ENCODE data around the gene SLC35G2. TPM values are rescaled to one million over a fixed set of nuclear protein-coding genes. Genes with fewer than 3 reads are reported as not detected.
"Not testable (repeated sequence)": the region's sequence is repeated elsewhere in the genome, so short reads cannot be mapped to it uniquely, and the experiment has no call there.

The SLC35G2 gene
- total RNA-seq, 1 donor from 2014 or later, result 20.9 TPM

DNA sequence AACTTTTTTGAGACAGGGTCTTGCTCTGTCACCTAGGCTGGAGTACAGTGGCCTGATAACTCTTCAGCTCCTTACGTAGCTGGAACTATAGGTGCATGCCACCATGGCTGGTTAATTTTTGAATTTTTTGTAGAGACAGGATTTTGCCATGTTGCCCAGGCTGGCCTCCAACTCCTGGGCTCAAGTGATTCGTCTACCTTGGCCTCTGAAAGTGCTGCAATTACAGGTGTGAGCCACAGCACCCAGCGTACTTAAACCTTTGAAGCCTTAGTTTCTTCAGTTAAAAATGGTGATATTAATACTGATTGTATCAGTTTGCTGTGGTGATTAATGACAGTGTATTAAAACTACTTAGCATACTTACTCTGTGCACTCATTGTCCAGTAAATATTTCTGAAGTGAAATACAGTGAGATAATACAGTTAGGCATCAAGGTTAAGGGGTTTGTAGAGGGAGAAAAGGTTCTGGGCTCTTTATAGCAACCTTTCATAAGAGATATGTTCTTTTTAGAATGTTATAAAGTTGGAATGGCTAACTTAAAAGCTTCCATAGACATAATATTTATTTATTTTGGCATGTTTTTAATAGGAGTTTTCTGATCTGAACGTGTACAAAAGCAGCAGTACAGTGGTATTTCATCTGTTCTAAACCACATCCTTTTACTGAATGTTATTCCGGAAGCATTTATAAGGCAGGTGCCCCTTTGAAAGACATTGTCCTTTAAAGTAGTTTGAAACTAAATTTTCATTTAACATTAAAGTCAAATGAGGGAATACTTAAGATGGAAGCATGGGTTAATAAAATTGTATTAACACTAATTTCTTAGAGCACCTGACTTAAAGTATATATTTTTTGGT, 66.7 kb downstream of the SLC35G2 start:
- no peak for DNase-seq (ENCODE audit: low spot score)

DNA sequence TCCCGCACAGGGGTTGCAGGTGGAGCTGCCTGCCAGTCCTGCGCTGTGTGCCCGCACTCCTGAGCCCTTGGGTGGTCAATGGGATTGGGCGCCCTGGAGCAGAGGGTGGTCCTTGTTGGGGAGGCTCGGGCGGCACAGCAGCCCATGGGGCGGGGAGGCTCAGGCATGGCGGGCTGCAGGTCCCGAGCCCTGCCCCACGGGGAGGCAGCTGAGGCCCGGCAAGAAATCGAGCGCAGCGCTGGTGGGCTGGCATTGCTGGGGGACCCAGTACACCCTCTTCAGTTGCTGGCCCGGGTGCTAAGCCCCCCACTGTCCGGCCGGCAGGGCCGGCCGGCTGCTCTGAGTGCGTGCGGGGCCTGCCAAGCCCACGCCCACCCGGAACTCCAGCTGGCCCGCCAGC, 71.0 kb downstream of the SLC35G2 start:
- DNase-seq (ENCODE audit: low spot score), result no peak

DNA sequence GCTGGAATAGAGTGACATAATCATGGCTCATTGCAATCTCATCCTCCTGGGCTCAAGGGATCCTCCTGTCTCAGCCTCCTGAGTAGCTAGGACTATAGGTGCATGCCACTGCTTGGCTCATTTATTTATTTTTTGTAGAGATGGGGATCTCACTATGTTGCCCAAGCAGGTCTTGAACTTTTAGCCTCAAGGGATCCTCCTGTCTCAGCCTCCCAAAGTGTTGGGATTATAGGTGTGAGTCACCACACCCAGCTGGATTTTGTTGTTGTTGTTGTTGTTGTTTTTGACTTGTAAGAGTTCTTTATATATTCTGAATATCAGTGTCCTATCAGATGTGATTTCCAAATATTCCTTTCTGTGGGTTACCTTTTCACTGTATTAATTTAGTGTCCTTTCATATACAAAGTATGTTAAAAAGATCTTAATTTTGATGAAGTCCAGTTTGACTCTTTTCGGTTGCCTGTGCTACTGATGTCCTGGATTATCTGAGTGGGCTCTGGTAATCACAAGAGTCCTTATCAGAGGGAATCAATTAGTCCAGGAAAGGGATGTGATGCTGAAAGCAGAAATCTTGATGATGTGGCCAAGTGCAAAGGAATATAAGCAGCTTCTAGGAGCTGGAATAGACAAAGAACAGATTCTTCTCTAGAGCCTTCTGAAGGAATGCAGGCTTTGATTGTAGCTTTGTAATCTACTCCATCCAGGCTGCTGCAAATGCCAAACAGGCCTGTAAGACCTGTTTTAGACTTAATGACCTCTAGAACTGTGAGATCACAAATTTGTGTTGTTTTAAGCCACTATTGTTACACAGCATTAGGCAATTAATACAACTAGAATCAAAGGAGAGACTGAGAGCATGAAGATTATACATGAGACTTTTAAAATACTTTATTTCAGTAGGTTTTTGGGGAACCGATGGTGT, 73.3 kb downstream of the SLC35G2 start:
- no peak for DNase-seq (ENCODE audit: low spot score)

DNA sequence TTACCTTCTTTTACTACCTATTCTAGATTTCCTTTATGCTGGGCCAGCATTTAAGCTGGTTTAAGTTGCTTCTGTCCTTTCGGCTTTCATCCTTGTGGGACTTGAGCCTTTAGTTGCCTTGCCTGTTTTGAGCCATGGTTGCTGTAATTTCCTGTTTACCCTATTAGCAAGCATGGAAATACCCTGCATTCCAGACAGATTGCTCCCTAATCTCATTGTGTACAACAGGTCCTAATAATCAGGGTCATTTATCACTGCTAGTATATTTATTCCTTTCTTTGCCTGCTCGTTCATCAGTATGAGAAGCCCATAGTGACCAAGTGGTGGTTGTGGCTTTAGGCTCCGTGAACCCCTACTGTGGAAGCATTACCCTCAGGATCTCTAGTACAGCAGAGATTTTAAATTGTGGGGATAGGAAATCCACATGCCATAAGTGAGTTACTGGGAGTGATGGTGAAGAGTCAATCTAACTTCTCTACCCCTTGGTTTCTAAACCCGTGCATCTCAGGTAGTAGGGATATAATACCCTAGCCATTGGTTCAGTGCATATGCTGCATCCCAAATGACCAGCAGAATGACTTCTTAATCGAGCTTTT, 75.0 kb downstream of the SLC35G2 start:
- no peak for DNase-seq (ENCODE audit: low spot score)

DNA sequence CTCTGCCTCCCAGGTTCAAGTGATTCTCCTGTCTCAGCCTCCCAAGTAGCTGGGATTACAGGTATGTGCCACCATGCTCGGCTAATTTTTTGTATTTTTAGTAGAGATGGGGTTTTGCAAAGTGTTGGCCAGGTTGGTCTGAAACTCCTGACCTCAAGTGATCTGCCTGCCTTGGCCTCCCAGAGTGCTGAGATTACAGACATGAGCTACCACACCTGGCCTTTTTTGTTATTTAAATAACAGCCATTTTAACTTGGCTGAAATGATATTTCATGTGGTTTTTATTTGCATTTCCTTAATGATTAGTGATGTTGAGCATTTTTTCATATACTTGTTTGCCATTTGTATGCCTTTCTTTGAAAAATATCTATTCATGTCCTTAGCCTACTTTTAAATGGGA, 78.2 kb downstream of the SLC35G2 start:
- not testable (repeated sequence) for DNase-seq (ENCODE audit: low spot score)

DNA sequence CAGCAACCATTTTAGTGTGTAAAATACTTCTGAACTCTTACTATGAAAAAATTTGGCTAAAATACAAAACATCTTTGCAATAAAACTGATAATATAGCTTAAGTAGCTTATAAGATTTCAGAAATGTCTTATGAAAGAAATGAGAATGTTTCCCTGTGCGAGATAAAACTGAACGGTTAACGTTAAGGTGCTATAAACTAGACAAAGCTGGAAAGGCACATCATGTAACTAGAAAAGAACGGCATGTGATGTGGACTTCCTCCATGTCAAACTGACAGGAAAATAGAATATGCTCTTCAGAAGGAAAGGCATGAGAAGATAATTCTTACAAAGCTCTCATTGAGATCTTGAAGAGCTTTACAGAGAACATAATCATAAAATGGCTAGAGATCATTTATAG, 79.6 kb downstream of the SLC35G2 start:
- peak; percentile 68 for DNase-seq (ENCODE audit: low spot score)

DNA sequence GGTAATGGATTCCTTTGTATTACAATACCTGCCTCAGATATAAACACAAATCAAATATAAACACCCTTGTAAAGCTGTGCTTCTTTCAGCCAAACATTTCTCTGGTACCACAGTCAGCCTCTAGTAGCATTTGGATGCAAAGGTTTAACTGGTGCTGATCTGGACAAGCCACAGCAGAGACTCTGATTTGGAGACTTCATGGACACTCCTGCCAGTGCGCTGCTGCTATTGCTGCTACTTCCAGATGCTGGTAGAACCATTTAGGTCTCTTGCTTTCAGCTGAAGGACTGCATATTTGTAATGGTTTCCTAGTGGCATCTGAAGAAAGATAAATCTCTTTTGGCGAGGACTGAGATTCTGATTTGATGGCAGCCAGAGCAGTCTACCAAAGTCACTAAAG, 80.0 kb downstream of the SLC35G2 start:
- peak; percentile 58 for DNase-seq (ENCODE audit: low spot score)

DNA sequence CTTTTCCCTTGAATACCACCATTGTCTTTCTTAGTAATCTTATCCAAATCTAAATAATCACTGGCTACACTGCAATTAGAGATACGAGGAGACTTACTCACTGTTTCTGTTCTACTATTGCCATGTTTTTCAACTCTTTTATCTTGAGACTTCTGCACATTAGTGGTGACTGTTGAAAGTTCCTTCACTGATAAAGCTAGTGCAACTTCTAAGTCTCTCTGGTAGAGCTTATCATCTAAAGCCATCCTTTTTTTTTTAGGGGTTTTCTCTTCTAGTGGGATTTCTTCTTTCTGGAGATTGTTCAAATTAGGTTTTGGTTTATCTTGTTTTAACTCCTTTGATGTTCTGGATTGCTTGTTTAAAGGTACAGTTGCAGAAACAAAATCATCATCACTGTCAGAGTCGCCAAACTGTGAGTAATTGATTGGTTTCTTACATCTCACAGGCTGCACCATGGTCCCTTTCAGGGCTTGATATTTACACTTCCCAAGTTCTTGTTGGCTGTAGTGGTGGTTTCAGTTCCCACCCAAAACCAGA, 80.8 kb downstream of the SLC35G2 start:
- DNase-seq (ENCODE audit: low spot score), result peak; percentile 69

DNA sequence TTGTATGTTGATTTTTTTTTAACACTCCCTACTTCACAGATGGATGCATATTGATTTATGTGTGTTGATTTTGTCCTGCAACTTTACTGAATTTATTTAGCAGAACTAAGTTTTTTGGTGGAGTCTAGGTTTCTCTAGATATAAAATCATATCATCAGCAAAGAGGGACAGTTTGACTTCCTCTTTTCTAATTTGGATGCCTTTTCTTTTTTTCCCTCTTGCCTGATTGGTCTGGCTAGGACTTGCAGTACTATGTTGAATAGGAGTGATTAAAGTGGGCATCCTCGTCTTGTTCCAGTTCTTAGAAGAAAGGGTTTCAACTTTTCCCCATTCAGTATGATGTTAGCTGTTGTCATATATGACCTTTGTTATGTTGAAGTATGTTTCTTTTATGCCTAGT, 81.8 kb downstream of the SLC35G2 start:
- DNase-seq (ENCODE audit: low spot score), result not testable (repeated sequence)

DNA sequence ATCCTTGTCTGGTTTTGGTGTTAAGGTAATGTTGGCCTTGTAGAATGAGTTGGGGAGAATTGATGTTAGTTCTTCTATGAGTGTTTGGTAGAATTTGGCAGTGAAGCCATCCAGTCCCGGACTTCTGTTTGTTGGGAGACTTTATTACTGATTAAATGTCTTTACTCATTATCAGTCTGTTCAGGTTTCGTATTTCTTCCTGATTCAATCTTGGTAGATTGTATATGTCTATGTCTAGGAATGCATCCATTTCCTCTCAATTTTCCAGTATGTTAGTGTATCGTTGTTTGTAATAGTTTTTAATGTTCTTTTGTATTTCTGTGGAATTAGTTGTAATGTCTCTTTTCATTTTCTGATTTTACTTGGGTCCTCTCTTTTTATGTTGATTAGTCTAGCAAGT, 82.5 kb downstream of the SLC35G2 start:
- no peak for DNase-seq (ENCODE audit: low spot score)

DNA sequence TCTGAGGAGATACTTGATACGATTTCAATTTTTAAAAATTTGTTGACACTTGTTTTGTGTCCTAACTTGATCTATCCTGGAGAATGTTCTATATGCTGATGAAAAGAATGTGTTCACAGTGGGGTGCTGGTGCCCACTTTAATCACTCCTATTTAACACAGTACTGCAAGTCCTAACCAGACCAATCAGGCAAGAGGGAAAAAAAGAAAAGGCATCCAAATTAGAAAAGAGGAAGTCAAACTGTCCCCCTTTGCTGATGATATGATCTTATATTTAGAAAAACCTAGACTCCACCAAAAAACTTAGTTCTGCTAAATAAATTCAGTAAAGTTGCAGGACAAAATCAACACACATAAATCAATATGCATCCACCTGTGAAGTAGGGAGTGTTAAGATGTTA, 83.6 kb downstream of the SLC35G2 start:
- DNase-seq (ENCODE audit: low spot score), result not testable (repeated sequence)

DNA sequence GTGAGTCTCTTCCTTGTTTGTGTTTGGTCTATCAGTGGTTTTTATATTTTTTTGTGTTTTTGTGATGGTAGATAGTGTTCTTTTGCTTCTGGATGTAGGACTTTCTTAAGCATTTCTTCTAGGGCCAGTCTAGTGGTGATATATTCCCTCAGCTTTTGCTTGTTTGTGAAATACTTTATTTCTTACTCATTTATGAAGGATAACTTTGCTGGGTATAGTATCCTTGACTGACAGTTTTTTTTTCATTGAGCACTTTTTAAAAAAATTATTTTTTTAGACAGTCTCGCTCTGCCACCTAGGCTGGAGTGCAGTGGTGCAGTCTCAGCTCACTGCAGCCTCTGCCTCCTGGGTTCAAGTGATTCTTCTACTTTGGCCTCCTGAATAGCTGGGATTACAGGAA, 85.0 kb downstream of the SLC35G2 start:
- no peak for DNase-seq (ENCODE audit: low spot score)

DNA sequence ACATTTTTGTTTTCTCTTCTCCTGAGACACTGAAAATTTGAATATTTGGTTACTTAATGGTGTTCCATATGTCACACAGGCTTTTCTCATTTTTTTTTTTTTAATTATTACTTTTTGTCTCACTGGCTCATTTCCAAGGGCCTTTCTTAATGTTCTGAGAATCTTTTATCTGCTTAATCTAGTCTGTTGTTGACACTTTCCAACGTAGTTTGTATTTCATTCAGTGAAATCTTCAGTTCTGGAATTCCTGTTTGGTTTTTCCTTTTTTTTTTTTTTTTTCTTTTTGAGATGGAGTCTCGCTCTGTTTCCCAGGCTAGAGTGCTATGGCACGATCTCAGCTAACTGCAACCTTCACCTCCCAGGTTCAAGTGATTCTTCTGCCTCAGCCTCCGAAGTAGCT, 85.8 kb downstream of the SLC35G2 start:
- DNase-seq (ENCODE audit: low spot score), result no peak

Other genes starting within 250 kb of the SLC35G2 start
- 88.4 TPM for gene STAG1, start 66.7 kb upstream of the SLC35G2 start, total RNA-seq (ENCODE audit: insufficient read depth, low replicate concordance)
- gene NCK1, start 43.1 kb downstream of the SLC35G2 start, total RNA-seq (ENCODE audit: insufficient read depth, low replicate concordance), result 89.6 TPM
- gene IL20RB, start 138.9 kb downstream of the SLC35G2 start, total RNA-seq (ENCODE audit: insufficient read depth, low replicate concordance), result 2.9 TPM